Measurements from ENCODE around the gene LRMDA. TPM values are rescaled to one million over a fixed set of nuclear protein-coding genes. Genes with fewer than 3 reads are reported as not detected.

The LRMDA gene
- total RNA-seq, 1 experiment from 2014 or later: 1.2 TPM

DNA sequence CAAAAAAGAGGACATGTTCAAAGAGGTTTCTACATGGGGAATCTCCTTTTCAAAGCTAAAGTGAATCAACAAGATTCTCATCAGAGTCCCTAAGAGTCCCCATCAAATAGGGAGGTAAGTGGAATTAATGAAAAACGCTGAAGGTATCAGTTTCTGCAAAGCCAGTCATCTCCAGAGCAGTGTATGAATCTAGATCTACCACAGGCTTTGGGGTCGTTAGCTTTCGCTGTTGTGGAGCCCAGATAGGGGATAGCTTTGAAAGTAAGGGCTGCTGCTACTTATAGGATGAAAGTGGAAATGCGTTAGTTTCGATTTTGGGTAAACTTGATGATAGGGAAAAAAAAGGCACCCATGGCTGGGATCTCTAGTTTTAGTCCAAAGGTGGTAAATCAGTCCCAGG, 748.4 kb downstream of the LRMDA start:
- no peaks in the 10 kb centered on the region for H3K79me2 ChIP-seq (ENCODE audit: low read length)
- no peak overlapping the region for H2AFZ ChIP-seq (ENCODE audit: low read length)
- CTCF ChIA-PET: interaction anchor here (0.6 to 0.7 kb wide), 2 partner anchors 40 to 127 kb away, joined by 3 read pairs; no protein-coding TSS in a partner anchor
- H4K20me1 ChIP-seq (ENCODE audit: low read length): no peaks in the 10 kb centered on the region
- H3K9me2 ChIP-seq (replicated peaks; ENCODE audit: low read length): no peaks in the 10 kb centered on the region
- no peaks in the 10 kb centered on the region for H3K4me1 ChIP-seq (ENCODE audit: insufficient read depth, low read length)
- H3K4me2 ChIP-seq (ENCODE audit: low read length): no peak overlapping the region
- intact Hi-C loops (cut with micrococcal nuclease): no loop called here
- ATAC-seq (no peak), DNase-seq (no peak)
- no peak overlapping the region for H3K27ac ChIP-seq (ENCODE audit: low read length)
- H3K36me3 ChIP-seq (ENCODE audit: low read depth, low read length): no peaks in the 10 kb centered on the region
- POLR2A ChIA-PET (ENCODE audit: unreplicated experiment): no interaction called here
- no peaks in the 10 kb centered on the region for H3K9me3 ChIP-seq (ENCODE audit: low read length)
- TF ChIP-seq, protein P1, sequence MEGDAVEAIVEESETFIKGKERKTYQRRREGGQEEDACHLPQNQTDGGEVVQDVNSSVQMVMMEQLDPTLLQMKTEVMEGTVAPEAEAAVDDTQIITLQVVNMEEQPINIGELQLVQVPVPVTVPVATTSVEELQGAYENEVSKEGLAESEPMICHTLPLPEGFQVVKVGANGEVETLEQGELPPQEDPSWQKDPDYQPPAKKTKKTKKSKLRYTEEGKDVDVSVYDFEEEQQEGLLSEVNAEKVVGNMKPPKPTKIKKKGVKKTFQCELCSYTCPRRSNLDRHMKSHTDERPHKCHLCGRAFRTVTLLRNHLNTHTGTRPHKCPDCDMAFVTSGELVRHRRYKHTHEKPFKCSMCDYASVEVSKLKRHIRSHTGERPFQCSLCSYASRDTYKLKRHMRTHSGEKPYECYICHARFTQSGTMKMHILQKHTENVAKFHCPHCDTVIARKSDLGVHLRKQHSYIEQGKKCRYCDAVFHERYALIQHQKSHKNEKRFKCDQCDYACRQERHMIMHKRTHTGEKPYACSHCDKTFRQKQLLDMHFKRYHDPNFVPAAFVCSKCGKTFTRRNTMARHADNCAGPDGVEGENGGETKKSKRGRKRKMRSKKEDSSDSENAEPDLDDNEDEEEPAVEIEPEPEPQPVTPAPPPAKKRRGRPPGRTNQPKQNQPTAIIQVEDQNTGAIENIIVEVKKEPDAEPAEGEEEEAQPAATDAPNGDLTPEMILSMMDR (conservative IDR thresholded peaks at IDR 0.05; ENCODE audit: low read depth, low read length): no peak
- no peak for TF ChIP-seq EZH2phosphoT487 (IDR thresholded peaks at IDR 0.05; ENCODE audit: borderline replicate concordance, low read length)
- no peak for TF ChIP-seq EZH2 (IDR thresholded peaks at IDR 0.05; ENCODE audit: low read length, unreplicated experiment)
- BruUV-seq (replicated peaks): no TSS peak
- H3K27me3 ChIP-seq (ENCODE audit: low read length): peaks cover 87% of the 10 kb centered on the region
- no peak overlapping the region for H3K9ac ChIP-seq (ENCODE audit: low read length)
- H3F3A ChIP-seq (ENCODE audit: low read length, unreplicated experiment): no peaks in the 10 kb centered on the region
- H3K4me3 ChIP-seq (ENCODE audit: low read length): no peak overlapping the region

- no peak for ATAC-seq
- no peaks in the 10 kb centered on the region for H4K20me1 ChIP-seq (ENCODE audit: low read length)
- no peaks in the 10 kb centered on the region for H3K9me2 ChIP-seq (replicated peaks; ENCODE audit: low read length)
- CTCF ChIA-PET: interaction anchor here (0.6 kb wide), 1 partner anchor 819 kb away, joined by 4 read pairs; no protein-coding TSS in a partner anchor
- H3K4me2 ChIP-seq (ENCODE audit: low read length): no peak overlapping the region
- no TSS peak for BruUV-seq (replicated peaks)
- no peaks in the 10 kb centered on the region for H3K36me3 ChIP-seq (ENCODE audit: low read depth, low read length)
- no peak overlapping the region for H2AFZ ChIP-seq (ENCODE audit: low read length)
- intact Hi-C loops (cut with micrococcal nuclease): no loop called here
- H3K27ac ChIP-seq (ENCODE audit: low read length): no peak overlapping the region
- no peaks in the 10 kb centered on the region for H3K9me3 ChIP-seq (ENCODE audit: low read length)
- no peaks in the 10 kb centered on the region for H3K79me2 ChIP-seq (ENCODE audit: low read length)
- no peak for DNase-seq
- H3K4me3 ChIP-seq (ENCODE audit: low read length): no peak overlapping the region
- no peak overlapping the region for H3K9ac ChIP-seq (ENCODE audit: low read length)
- POLR2A ChIA-PET (ENCODE audit: unreplicated experiment): interaction anchor here (0.6 kb wide), 1 partner anchor 420 kb away, joined by 3 read pairs; no protein-coding TSS in a partner anchor
- TF ChIP-seq EZH2phosphoT487 (IDR thresholded peaks at IDR 0.05; ENCODE audit: borderline replicate concordance, low read length) (0 out of 2 replicates have a peak, but pooled peaks have one; percentile 52), EZH2 (IDR thresholded peaks at IDR 0.05; ENCODE audit: low read length, unreplicated experiment) (peak; percentile 62)
- TF ChIP-seq, protein P1 (conservative IDR thresholded peaks at IDR 0.05; ENCODE audit: low read depth, low read length): no peak
- H3K4me1 ChIP-seq (ENCODE audit: insufficient read depth, low read length): no peaks in the 10 kb centered on the region
- H3F3A ChIP-seq (ENCODE audit: low read length, unreplicated experiment): no peaks in the 10 kb centered on the region
- H3K27me3 ChIP-seq (ENCODE audit: low read length): peaks cover 84% of the 10 kb centered on the region
Observed at GRCh38 chr10:76184647-76185046, 753.2 kb downstream of the LRMDA start.

DNA sequence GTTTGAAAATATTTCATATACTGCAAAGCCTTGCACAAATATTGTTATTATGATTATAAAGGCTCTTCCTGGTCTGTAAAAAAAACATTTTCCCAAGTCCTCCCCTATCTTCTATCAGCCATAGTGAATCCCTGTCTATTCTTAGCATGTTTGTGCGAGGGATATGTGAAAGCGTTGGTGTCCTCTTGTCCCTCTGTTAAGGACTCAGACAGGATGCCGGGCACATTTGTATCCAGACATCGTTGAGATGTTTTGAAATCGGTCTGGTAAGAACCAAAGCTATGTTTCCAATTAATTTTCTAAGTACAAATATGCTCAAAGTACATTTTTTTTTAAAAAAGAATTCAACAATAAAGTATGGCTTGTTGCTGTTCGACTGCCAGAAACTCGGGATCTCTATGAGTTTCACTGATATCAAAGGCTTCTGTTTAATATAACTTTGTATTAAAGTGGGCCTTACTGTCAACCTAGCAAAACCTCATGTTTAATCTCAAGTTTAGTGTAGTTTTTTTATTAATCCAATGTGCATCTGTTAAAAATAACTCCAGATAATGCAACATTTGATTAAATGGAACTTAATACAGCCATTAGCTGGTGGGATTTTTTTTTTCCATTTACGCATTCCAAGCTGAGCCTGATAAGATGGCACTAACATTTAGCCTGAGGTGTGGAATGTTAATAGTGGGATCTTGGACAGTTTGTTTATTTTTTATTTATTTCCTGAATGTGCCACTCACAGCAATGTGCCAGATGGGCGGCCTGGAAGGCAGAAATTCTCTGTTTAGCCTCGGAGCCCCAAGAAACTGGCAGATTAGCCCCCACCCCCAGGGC, 754.3 kb downstream of the LRMDA start:
- TF ChIP-seq, protein P1 (conservative IDR thresholded peaks at IDR 0.05; ENCODE audit: low read depth, low read length): no peak
- TF ChIP-seq EZH2 (IDR thresholded peaks at IDR 0.05; ENCODE audit: low read length, unreplicated experiment) (no peak), EZH2phosphoT487 (IDR thresholded peaks at IDR 0.05; ENCODE audit: borderline replicate concordance, low read length) (no peak)
- no peak for ATAC-seq
- no TSS peak for BruUV-seq (replicated peaks)
- Histone ChIP-seq H3K79me2 (ENCODE audit: low read length) (no peaks in the 10 kb centered on the region), H2AFZ (ENCODE audit: low read length) (no peak overlapping the region), H3K4me2 (ENCODE audit: low read length) (no peak overlapping the region), H3K9ac (ENCODE audit: low read length) (no peak overlapping the region), H3K4me1 (ENCODE audit: insufficient read depth, low read length) (no peaks in the 10 kb centered on the region), H3K9me3 (ENCODE audit: low read length) (no peaks in the 10 kb centered on the region), H3K9me2 (replicated peaks; ENCODE audit: low read length) (no peaks in the 10 kb centered on the region), H3K36me3 (ENCODE audit: low read depth, low read length) (no peaks in the 10 kb centered on the region), H3K4me3 (ENCODE audit: low read length) (no peak overlapping the region), H3K27me3 (ENCODE audit: low read length) (peaks cover 87% of the 10 kb centered on the region), H3K27ac (ENCODE audit: low read length) (no peak overlapping the region), H3F3A (ENCODE audit: low read length, unreplicated experiment) (no peaks in the 10 kb centered on the region), H4K20me1 (ENCODE audit: low read length) (no peaks in the 10 kb centered on the region)
- ChIA-PET CTCF (no interaction called here), POLR2A (ENCODE audit: unreplicated experiment) (no interaction called here)
- no peak for DNase-seq
- intact Hi-C loops (cut with micrococcal nuclease): no loop called here
